ENCODE data around the gene ALOX12. TPM values are rescaled to one million over a fixed set of nuclear protein-coding genes. Genes with fewer than 3 reads are reported as not detected.

Gene ALOX12
- total RNA-seq, 4 donors from 2014 or later: not detected

DNA sequence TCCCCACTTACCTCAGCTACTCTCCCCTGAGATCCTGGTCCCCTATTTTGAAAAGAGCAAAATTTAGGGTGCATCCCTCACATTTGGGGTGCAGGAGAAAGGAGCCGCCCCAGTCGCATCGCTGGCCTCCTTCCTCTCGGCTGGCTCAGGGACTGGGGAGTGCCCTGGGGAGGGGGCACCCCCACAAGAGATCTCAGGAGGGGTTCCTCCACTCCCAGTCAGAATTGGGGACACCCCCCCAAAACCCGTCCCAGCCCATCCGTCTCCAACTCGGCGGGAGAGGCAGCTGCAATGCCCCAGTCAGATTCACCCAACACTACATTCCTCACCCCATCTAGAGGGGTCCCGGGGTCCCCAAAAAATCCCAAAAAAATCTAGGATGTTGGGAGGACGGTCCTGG is 23.5 kb downstream of the ALOX12 start:
- Histone ChIP-seq H3K4me1 (peaks cover 42 to 52% of the 10 kb centered on the region in 2 donors), H3K36me3 (peaks cover 0 to 10% of the 10 kb centered on the region in 2 donors), H3K27me3 (peaks cover 14 to 16% (median 15%) of the 10 kb centered on the region in 3 donors), H3K4me3 (peak overlapping the region; percentile 63 to 80 (median 66)), H3K9me3 (no peaks in the 10 kb centered on the region), H3K27ac (peak overlapping the region; percentile 93 to 99 (median 96))
- intact Hi-C loops (cut with DNase I; ENCODE audit: low total_unique reads) (loop anchor here (5.0 to 10.0 kb wide), 3 partner anchors 555 to 1532 kb away; partner anchors contain the start of genes CD68, DERL2, KDM6B and MIS12), in situ Hi-C loops (cut with MboI; ENCODE audit: low sequenced_read_pairs in 4 of 4) (loop anchor here (25.0 kb wide), 2 partner anchors 357 to 382 kb away; partner anchors contain the start of genes C17orf100 (in 3 of the 4), MED31 (in 3 of the 4), KIAA0753 (in 1 of the 4) and TXNDC17 (in 1 of the 4))
- no peak for DNase-seq
- no peak for TF ChIP-seq POLR2A (IDR thresholded peaks at IDR 0.05)
- TF ChIP-seq, protein P1, sequence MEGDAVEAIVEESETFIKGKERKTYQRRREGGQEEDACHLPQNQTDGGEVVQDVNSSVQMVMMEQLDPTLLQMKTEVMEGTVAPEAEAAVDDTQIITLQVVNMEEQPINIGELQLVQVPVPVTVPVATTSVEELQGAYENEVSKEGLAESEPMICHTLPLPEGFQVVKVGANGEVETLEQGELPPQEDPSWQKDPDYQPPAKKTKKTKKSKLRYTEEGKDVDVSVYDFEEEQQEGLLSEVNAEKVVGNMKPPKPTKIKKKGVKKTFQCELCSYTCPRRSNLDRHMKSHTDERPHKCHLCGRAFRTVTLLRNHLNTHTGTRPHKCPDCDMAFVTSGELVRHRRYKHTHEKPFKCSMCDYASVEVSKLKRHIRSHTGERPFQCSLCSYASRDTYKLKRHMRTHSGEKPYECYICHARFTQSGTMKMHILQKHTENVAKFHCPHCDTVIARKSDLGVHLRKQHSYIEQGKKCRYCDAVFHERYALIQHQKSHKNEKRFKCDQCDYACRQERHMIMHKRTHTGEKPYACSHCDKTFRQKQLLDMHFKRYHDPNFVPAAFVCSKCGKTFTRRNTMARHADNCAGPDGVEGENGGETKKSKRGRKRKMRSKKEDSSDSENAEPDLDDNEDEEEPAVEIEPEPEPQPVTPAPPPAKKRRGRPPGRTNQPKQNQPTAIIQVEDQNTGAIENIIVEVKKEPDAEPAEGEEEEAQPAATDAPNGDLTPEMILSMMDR (IDR thresholded peaks at IDR 0.05 in 4 of 5, conservative IDR thresholded peaks at IDR 0.05 in 1 of 5): no peak
- no peak for ATAC-seq

DNA sequence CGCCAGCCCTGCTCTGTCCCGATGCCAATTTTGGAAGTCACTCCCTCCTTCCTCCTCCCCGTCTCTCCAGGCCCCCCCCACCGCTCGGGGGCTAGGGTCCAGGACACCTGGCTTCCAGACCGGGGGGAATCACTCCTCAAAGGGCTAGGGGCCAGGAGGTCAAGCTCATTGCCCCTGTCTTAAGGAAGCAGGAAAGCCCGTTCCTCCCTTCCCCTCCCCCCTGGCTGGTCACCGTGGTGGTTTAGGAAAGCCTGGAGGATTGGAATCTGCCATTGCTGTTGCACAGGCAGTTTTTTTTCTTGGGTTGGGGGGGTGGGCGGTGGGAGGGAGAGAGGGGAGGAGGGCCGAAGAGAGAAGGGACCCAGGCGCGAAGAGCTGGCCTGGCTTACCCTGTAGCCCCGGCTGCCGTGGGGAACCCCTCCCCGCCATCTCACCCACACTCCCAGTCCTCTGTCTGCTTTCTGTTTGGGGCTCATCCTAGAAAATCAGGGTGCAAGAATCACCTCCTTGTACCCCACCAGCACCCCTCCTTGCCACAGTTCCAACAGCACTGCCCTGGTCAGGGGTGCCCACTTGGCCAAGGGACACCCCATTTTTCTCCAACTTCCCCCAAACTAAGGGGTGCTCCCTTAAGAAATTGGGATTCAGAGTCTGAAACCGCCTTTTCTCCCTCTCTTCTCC is 24.1 kb downstream of the ALOX12 start:
- Histone ChIP-seq H3K27ac (peak overlapping the region; percentile 93 to 99 (median 96)), H3K27me3 (peaks cover 14 to 16% (median 15%) of the 10 kb centered on the region in 3 donors), H3K4me1 (peaks cover 42 to 52% of the 10 kb centered on the region in 2 donors), H3K9me3 (no peaks in the 10 kb centered on the region), H3K4me3 (peak overlapping the region; percentile 63 to 80 (median 66)), H3K36me3 (peaks cover 0 to 10% of the 10 kb centered on the region in 2 donors)
- peak; percentile 15 to 18 for ATAC-seq
- in situ Hi-C loops (cut with MboI; ENCODE audit: low sequenced_read_pairs in 4 of 4): loop anchor here (25.0 kb wide), 2 partner anchors 358 to 383 kb away; partner anchors contain the start of genes C17orf100 (in 3 of the 4), MED31 (in 3 of the 4), KIAA0753 (in 1 of the 4) and TXNDC17 (in 1 of the 4)
- intact Hi-C loops (cut with DNase I; ENCODE audit: low total_unique reads): loop anchor here (5.0 to 10.0 kb wide), 4 partner anchors 465 to 1533 kb away; partner anchors contain the start of genes CD68, DERL2, KDM6B and MIS12
- TF ChIP-seq POLR2A (IDR thresholded peaks at IDR 0.05): no peak
- TF ChIP-seq, protein P1 (IDR thresholded peaks at IDR 0.05 in 4 of 5, conservative IDR thresholded peaks at IDR 0.05 in 1 of 5): no peak
- DNase-seq: peak in 1 of 2 donors; percentile 58

DNA sequence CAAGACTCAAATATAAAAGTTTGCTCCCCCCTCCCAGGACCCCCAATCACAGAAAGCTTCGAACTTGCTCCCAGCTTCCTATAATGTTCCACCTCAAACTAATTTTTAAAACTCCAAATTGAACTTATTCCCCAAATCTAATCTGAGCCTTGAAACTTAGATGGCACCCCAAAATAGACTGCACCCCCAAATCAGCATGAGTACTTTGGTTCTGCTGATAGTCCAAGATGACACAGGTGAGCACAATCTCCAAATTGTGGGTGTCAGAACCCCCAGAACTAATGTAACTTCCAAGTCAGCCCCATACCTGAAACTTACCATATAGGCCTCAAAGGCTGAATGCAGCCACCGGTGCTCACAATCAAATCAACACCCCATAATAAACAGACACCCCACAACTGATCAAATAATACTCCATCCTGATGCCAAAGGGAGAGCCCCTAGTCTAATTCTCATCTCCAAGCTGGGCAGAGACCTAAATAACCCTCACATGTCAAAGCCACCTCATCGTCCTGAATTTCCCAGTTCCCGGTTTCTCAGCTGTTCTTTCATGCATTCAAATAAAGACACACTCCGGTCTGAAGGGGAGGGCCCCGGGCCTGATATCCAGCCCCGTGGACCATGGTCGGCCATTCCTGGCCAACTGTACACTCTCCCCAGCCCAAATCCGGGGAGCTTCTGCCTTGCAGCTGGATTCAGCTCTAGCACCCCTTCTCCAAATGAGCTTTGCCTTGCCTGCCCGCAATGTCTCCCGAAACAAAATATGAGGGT is 25.2 kb downstream of the ALOX12 start:
- intact Hi-C loops (cut with DNase I; ENCODE audit: low total_unique reads) (loop anchor here (10.0 kb wide), 1 partner anchor 464 kb away; the partner anchor contains the start of genes POLR2A and SLC35G6), in situ Hi-C loops (cut with MboI; ENCODE audit: low sequenced_read_pairs in 4 of 4) (loop anchor here (25.0 kb wide), 2 partner anchors 359 to 384 kb away; partner anchors contain the start of genes C17orf100 (in 3 of the 4), MED31 (in 3 of the 4), KIAA0753 (in 1 of the 4) and TXNDC17 (in 1 of the 4))
- Histone ChIP-seq H3K27me3 (peaks cover 14 to 16% (median 15%) of the 10 kb centered on the region in 3 donors), H3K4me1 (peaks cover 32 to 42% of the 10 kb centered on the region in 2 donors), H3K9me3 (no peaks in the 10 kb centered on the region), H3K36me3 (peaks cover 0 to 10% of the 10 kb centered on the region in 2 donors), H3K27ac (peak overlapping the region; percentile 93 to 99 (median 96)), H3K4me3 (peak overlapping the region; percentile 30 to 49 (median 46))
- ATAC-seq (no peak), DNase-seq (no peak)
- TF ChIP-seq, protein P1 (IDR thresholded peaks at IDR 0.05 in 4 of 5, conservative IDR thresholded peaks at IDR 0.05 in 1 of 5): no peak
- no peak for TF ChIP-seq POLR2A (IDR thresholded peaks at IDR 0.05)

Measured in gastrocnemius medialis (tissue), 4 donors.